ENCODE results near the gene CATSPER3.

Gene CATSPER3

GRCh38 chr5:135032999-135033861 is 65.5 kb downstream of the CATSPER3 start:
- peaks cover 0 to 47% of the 10 kb centered on the region in 2 donors for H3K4me1 ChIP-seq (ENCODE audit: control insufficient read depth in 1 of 2, insufficient read depth in 2 of 2, low read length in 2 of 2)
- peak overlapping the region; percentile 63 for H3K27ac ChIP-seq (ENCODE audit: low read length)
- H3K36me3 ChIP-seq (ENCODE audit: control insufficient read depth in 1 of 2, insufficient read depth in 2 of 2, low read length in 2 of 2) = no peaks in the 10 kb centered on the region
- peaks cover 70% of the 10 kb centered on the region for H3K27me3 ChIP-seq (ENCODE audit: low read depth, low read length)
- no peaks in the 10 kb centered on the region for H3K9me3 ChIP-seq (ENCODE audit: control insufficient read depth in 1 of 2, low read length in 2 of 2)
- H3K4me3 ChIP-seq (ENCODE audit: low read depth in 1 of 2, low read length in 2 of 2) = peak overlapping the region; percentile 56 to 77

- Histone ChIP-seq H3K4me3 (ENCODE audit: low read depth in 1 of 2, low read length in 2 of 2) (peak within 1 kb of the TSS; percentile 56 to 77), H3K4me1 (ENCODE audit: control insufficient read depth in 1 of 2, insufficient read depth in 2 of 2, low read length in 2 of 2) (peaks cover 0 to 47% of the 10 kb centered on the region in 2 donors), H3K27me3 (ENCODE audit: low read depth, low read length) (peaks cover 75% of the 10 kb centered on the region), H3K9me3 (ENCODE audit: control insufficient read depth in 1 of 2, low read length in 2 of 2) (no peaks in the 10 kb centered on the region), H3K27ac (ENCODE audit: low read length) (peak within 1 kb of the TSS; percentile 63), H3K36me3 (ENCODE audit: control insufficient read depth in 1 of 2, insufficient read depth in 2 of 2, low read length in 2 of 2) (no peaks in the 10 kb centered on the region)
These were observed 66.2 kb downstream of the CATSPER3 start, which contains the start of gene PITX1 for GRCh38 chr5:135033901-135034235. Gene PITX1 (minus strand): TSS chr5:135034228. CDS start chr5:135033881, 347 bp downstream.

- peaks cover 74% of the 10 kb centered on the region for H3K27me3 ChIP-seq (ENCODE audit: low read depth, low read length)
- H3K36me3 ChIP-seq (ENCODE audit: control insufficient read depth in 1 of 2, insufficient read depth in 2 of 2, low read length in 2 of 2) = no peaks in the 10 kb centered on the region
- no peak overlapping the region for H3K27ac ChIP-seq (ENCODE audit: low read length)
- H3K4me3 ChIP-seq (ENCODE audit: low read depth in 1 of 2, low read length in 2 of 2) = peak overlapping the region in 1 of 2 donors; percentile 14
- no peaks in the 10 kb centered on the region for H3K9me3 ChIP-seq (ENCODE audit: control insufficient read depth in 1 of 2, low read length in 2 of 2)
- H3K4me1 ChIP-seq (ENCODE audit: control insufficient read depth in 1 of 2, insufficient read depth in 2 of 2, low read length in 2 of 2) = peaks cover 0 to 49% of the 10 kb centered on the region in 2 donors
These were observed 66.7 kb downstream of the CATSPER3 start for GRCh38 chr5:135034236-135034962.

GRCh38 chr5:135034963-135035677 is 67.4 kb downstream of the CATSPER3 start:
- Histone ChIP-seq H3K36me3 (ENCODE audit: control insufficient read depth in 1 of 2, insufficient read depth in 2 of 2, low read length in 2 of 2) (no peaks in the 10 kb centered on the region), H3K27me3 (ENCODE audit: low read depth, low read length) (peaks cover 74% of the 10 kb centered on the region), H3K4me1 (ENCODE audit: control insufficient read depth in 1 of 2, insufficient read depth in 2 of 2, low read length in 2 of 2) (peaks cover 0 to 55% of the 10 kb centered on the region in 2 donors), H3K4me3 (ENCODE audit: low read depth in 1 of 2, low read length in 2 of 2) (no peak overlapping the region), H3K27ac (ENCODE audit: low read length) (no peak overlapping the region), H3K9me3 (ENCODE audit: control insufficient read depth in 1 of 2, low read length in 2 of 2) (no peaks in the 10 kb centered on the region)

- H3K27me3 ChIP-seq (ENCODE audit: low read depth, low read length) = peaks cover 74% of the 10 kb centered on the region
These were observed 67.9 kb downstream of the CATSPER3 start for GRCh38 chr5:135035678-135036030.

GRCh38 chr5:135036405-135036804 is 68.7 kb downstream of the CATSPER3 start:
- H3K27me3 ChIP-seq (ENCODE audit: low read depth, low read length) = peaks cover 72% of the 10 kb centered on the region
- no peaks in the 10 kb centered on the region for H3K9me3 ChIP-seq (ENCODE audit: control insufficient read depth in 1 of 2, low read length in 2 of 2)
- peaks cover 0 to 42% of the 10 kb centered on the region in 2 donors for H3K4me1 ChIP-seq (ENCODE audit: control insufficient read depth in 1 of 2, insufficient read depth in 2 of 2, low read length in 2 of 2)
- no peak overlapping the region for H3K27ac ChIP-seq (ENCODE audit: low read length)
- no peaks in the 10 kb centered on the region for H3K36me3 ChIP-seq (ENCODE audit: control insufficient read depth in 1 of 2, insufficient read depth in 2 of 2, low read length in 2 of 2)
- H3K4me3 ChIP-seq (ENCODE audit: low read depth in 1 of 2, low read length in 2 of 2) = no peak overlapping the region

More at GRCh38 chr5:135035678-135036030, 67.9 kb downstream of the CATSPER3 start:
- H3K4me1 ChIP-seq (ENCODE audit: control insufficient read depth in 1 of 2, insufficient read depth in 2 of 2, low read length in 2 of 2) = peaks cover 0 to 50% of the 10 kb centered on the region in 2 donors
- H3K27ac ChIP-seq (ENCODE audit: low read length) = no peak overlapping the region
- H3K36me3 ChIP-seq (ENCODE audit: control insufficient read depth in 1 of 2, insufficient read depth in 2 of 2, low read length in 2 of 2) = no peaks in the 10 kb centered on the region
- H3K4me3 ChIP-seq (ENCODE audit: low read depth in 1 of 2, low read length in 2 of 2) = no peak overlapping the region
- H3K9me3 ChIP-seq (ENCODE audit: control insufficient read depth in 1 of 2, low read length in 2 of 2) = no peaks in the 10 kb centered on the region

GRCh38 chr5:135037519-135038204 is 70.0 kb downstream of the CATSPER3 start:
- H3K27me3 ChIP-seq (ENCODE audit: low read depth, low read length) = peaks cover 70% of the 10 kb centered on the region
- H3K4me1 ChIP-seq (ENCODE audit: control insufficient read depth in 1 of 2, insufficient read depth in 2 of 2, low read length in 2 of 2) = peaks cover 0 to 34% of the 10 kb centered on the region in 2 donors

GRCh38 chr5:135038205-135038812 is 70.6 kb downstream of the CATSPER3 start:
- no peaks in the 10 kb centered on the region for H3K36me3 ChIP-seq (ENCODE audit: control insufficient read depth in 1 of 2, insufficient read depth in 2 of 2, low read length in 2 of 2)
- H3K9me3 ChIP-seq (ENCODE audit: control insufficient read depth in 1 of 2, low read length in 2 of 2) = no peaks in the 10 kb centered on the region
- H3K27ac ChIP-seq (ENCODE audit: low read length) = no peak overlapping the region
- peaks cover 0 to 28% of the 10 kb centered on the region in 2 donors for H3K4me1 ChIP-seq (ENCODE audit: control insufficient read depth in 1 of 2, insufficient read depth in 2 of 2, low read length in 2 of 2)
- H3K27me3 ChIP-seq (ENCODE audit: low read depth, low read length) = peaks cover 72% of the 10 kb centered on the region
- H3K4me3 ChIP-seq (ENCODE audit: low read depth in 1 of 2, low read length in 2 of 2) = no peak overlapping the region

More at GRCh38 chr5:135037519-135038204, 70.0 kb downstream of the CATSPER3 start:
- no peak overlapping the region for H3K4me3 ChIP-seq (ENCODE audit: low read depth in 1 of 2, low read length in 2 of 2)
- H3K27ac ChIP-seq (ENCODE audit: low read length) = no peak overlapping the region
- no peaks in the 10 kb centered on the region for H3K9me3 ChIP-seq (ENCODE audit: control insufficient read depth in 1 of 2, low read length in 2 of 2)
- no peaks in the 10 kb centered on the region for H3K36me3 ChIP-seq (ENCODE audit: control insufficient read depth in 1 of 2, insufficient read depth in 2 of 2, low read length in 2 of 2)

GRCh38 chr5:135038813-135039270 is 71.1 kb downstream of the CATSPER3 start:
- Histone ChIP-seq H3K9me3 (ENCODE audit: control insufficient read depth in 1 of 2, low read length in 2 of 2) (no peaks in the 10 kb centered on the region), H3K4me1 (ENCODE audit: control insufficient read depth in 1 of 2, insufficient read depth in 2 of 2, low read length in 2 of 2) (peaks cover 0 to 23% of the 10 kb centered on the region in 2 donors), H3K27me3 (ENCODE audit: low read depth, low read length) (peaks cover 70% of the 10 kb centered on the region), H3K36me3 (ENCODE audit: control insufficient read depth in 1 of 2, insufficient read depth in 2 of 2, low read length in 2 of 2) (no peaks in the 10 kb centered on the region), H3K4me3 (ENCODE audit: low read depth in 1 of 2, low read length in 2 of 2) (peak overlapping the region in 1 of 2 donors; percentile 20), H3K27ac (ENCODE audit: low read length) (no peak overlapping the region)

- Histone ChIP-seq H3K27ac (ENCODE audit: low read length) (no peak overlapping the region), H3K36me3 (ENCODE audit: control insufficient read depth in 1 of 2, insufficient read depth in 2 of 2, low read length in 2 of 2) (no peaks in the 10 kb centered on the region), H3K4me3 (ENCODE audit: low read depth in 1 of 2, low read length in 2 of 2) (peak overlapping the region in 1 of 2 donors; percentile 20), H3K9me3 (ENCODE audit: control insufficient read depth in 1 of 2, low read length in 2 of 2) (no peaks in the 10 kb centered on the region), H3K4me1 (ENCODE audit: control insufficient read depth in 1 of 2, insufficient read depth in 2 of 2, low read length in 2 of 2) (peaks cover 0 to 21% of the 10 kb centered on the region in 2 donors), H3K27me3 (ENCODE audit: low read depth, low read length) (peaks cover 68% of the 10 kb centered on the region)
These were observed 71.7 kb downstream of the CATSPER3 start for GRCh38 chr5:135039271-135040033.
